HepG2 (cell line): ENCODE measurements around the gene MLLT1. TPM values are rescaled to one million over a fixed set of nuclear protein-coding genes. Genes with fewer than 3 reads are reported as not detected.
A peak's percentile ranks its signal among the peaks of the same experiment; 100 is the strongest.

Source experiments
- ATAC-seq: fragments of 200-7000 bp; cut with Tn5 transposase; 3 replicates; pipeline ENCODE4 v1.9.1; 2020; ENCODE audit warnings: mild to moderate bottlenecking, moderate library complexity
- BruUV-seq: library from RNA; stranded (reverse); fragments of 400-500 nt; replicated peaks from 2 replicates; lab custom pipeline; 2021; lab: Mats Ljungman, UMichigan
- CTCF ChIA-PET: fragments of 300-600 bp; formaldehyde crosslinking; extraction: SDS; loops from one replicate; lab custom pipeline; 2021; ENCODE audit warnings: low total read pairs, inconsistent platforms, low intra/inter-chr PET ratio; lab: Yijun Ruan, JAX
- POLR2A ChIA-PET: fragments of 350-600 bp; sonication (Branson Sonifier 250); formaldehyde crosslinking; loops from one replicate; lab custom pipeline; 2020; ENCODE audit warnings: antibody characterized with exemption, inconsistent platforms; lab: Yijun Ruan, JAX
- DNase-seq: peaks from one replicate; pipeline ENCODE4 v3.0.0-alpha.2; 2015; ENCODE audit warnings: low spot score
- FAIRE-seq: peaks from 3 replicates; lab custom pipeline; 2011; peaks lifted over from hg19 to GRCh38; lab: Jason Lieb, UNC
- H2AFZ ChIP-seq: one replicate; pipeline ENCODE4 v1.6.1; 2011; ENCODE audit warnings: low read length, inconsistent platforms
- H3K27ac ChIP-seq: fragments of 300-600 bp; 3 replicates; pipeline ENCODE4 v1.8.0; 2011; ENCODE audit warnings: mixed run types, mild to moderate bottlenecking, mixed read lengths, low read length, inconsistent platforms; ENCODE audit not compliant: insufficient read depth; ENCODE audit errors: extremely low read length
- H3K27me3 ChIP-seq, 2 experiments: fragments of 200-600 bp in 1 of 2; 2 replicates in 1 of 2; 3 replicates in 1 of 2; pipeline versions ENCODE4 v1.6.0 to v1.8.0; 2011; ENCODE audit warnings: low read length in 2 of 2, mild to moderate bottlenecking in 2 of 2, moderate library complexity in 2 of 2, inconsistent platforms in 1 of 2; ENCODE audit not compliant: insufficient read depth in 2 of 2, control insufficient read depth in 1 of 2
- H3K36me3 ChIP-seq, 2 experiments: fragments of 200-600 bp in 1 of 2; replicated peaks in 1 of 2; 2 replicates in 1 of 2; 3 replicates in 1 of 2; pipeline versions ENCODE4 v1.5.1 to v1.8.0; 2011; ENCODE audit warnings: low read length in 2 of 2, inconsistent platforms in 1 of 2; ENCODE audit not compliant: insufficient read depth in 2 of 2, control insufficient read depth in 1 of 2
- H3K4me1 ChIP-seq: 2 replicates; pipeline ENCODE4 v1.5.1; 2012; ENCODE audit warnings: low read length, inconsistent platforms; ENCODE audit not compliant: insufficient read depth
- H3K4me2 ChIP-seq: 2 replicates; pipeline ENCODE4 v1.6.0; 2011; ENCODE audit warnings: low read depth, low read length, inconsistent platforms
- H3K4me3 ChIP-seq, 3 experiments: fragments of 200-600 bp in 1 of 3; sonication (generic), shearing (Covaris generic) in 1 of 3; replicated peaks in 1 of 3; 2 replicates each; pipeline ENCODE4 v1.5.1; 2011 to 2016; ENCODE audit warnings: low read length in 3 of 3, inconsistent platforms in 2 of 3, low read depth in 2 of 3, mild to moderate bottlenecking in 2 of 3, control low read depth in 1 of 3, mixed read lengths in 1 of 3; ENCODE audit not compliant: insufficient read depth in 1 of 3
- H3K79me2 ChIP-seq: one replicate; pipeline ENCODE4 v1.6.1; 2011; ENCODE audit warnings: low read length, inconsistent platforms; ENCODE audit not compliant: insufficient read depth
- H3K9ac ChIP-seq: 2 replicates; pipeline ENCODE4 v1.6.0; 2011; ENCODE audit warnings: mild to moderate bottlenecking, low read depth, low read length, inconsistent platforms; ENCODE audit not compliant: insufficient read depth
- H3K9me3 ChIP-seq: 2 replicates; pipeline ENCODE4 v1.5.1; 2012; ENCODE audit warnings: mild to moderate bottlenecking, low read length
- H4K20me1 ChIP-seq: 2 replicates; pipeline ENCODE4 v1.6.0; 2011; ENCODE audit warnings: inconsistent platforms, mild to moderate bottlenecking, low read length, moderate library complexity; ENCODE audit not compliant: insufficient read depth
- ARNT ChIP-seq: fragments of 450-650 bp; IDR thresholded peaks from 2 replicates; pipeline ENCODE4 v1.6.1; 2017
- RELA ChIP-seq: sonication (generic); formaldehyde crosslinking; IDR thresholded peaks from 2 replicates; pipeline ENCODE4 v1.4.0; 2020; ENCODE audit warnings: missing genetic modification reagents
- SP5 ChIP-seq: IDR thresholded peaks from 2 replicates; pipeline ENCODE4 v1.6.1; 2016; ENCODE audit warnings: low read depth, borderline replicate concordance
- ZBTB38 ChIP-seq: sonication (generic); formaldehyde crosslinking; IDR thresholded peaks from 2 replicates; pipeline ENCODE4 v1.5.1; 2020; ENCODE audit warnings: mild to moderate bottlenecking, missing genetic modification reagents
- ZNF546 ChIP-seq: sonication (generic); formaldehyde crosslinking; conservative IDR thresholded peaks from 2 replicates; pipeline ENCODE4 v1.8.1; 2023; ENCODE audit warnings: mild to moderate bottlenecking, missing genetic modification reagents
- ZNF746 ChIP-seq: sonication (generic); formaldehyde crosslinking; IDR thresholded peaks from 2 replicates; pipeline ENCODE4 v1.8.0; 2022; ENCODE audit warnings: mild to moderate bottlenecking, missing genetic modification reagents
- WGBS: methylation state at CpG from one replicate; pipeline ENCODE4 v1.1.6; 2017; ENCODE audit warnings: low lambda C conversion rate; 5-methylcytosine and 5-hydroxymethylcytosine counted together
- in situ Hi-C: cut with HindIII; loops from 2 replicates; pipeline ENCODE4 v1.10.0; 2017; ENCODE audit warnings: low pct_unique_long_range_greater_than_20kb; ENCODE audit not compliant: extremely low pct_ligation_motif_present
- intact Hi-C: fragments of 100-400 bp; cut with micrococcal nuclease; formaldehyde crosslinking; loops from one replicate; pipeline ENCODE4 v1.10.0; 2022; ENCODE audit not compliant: unreplicated experiment
- polyA plus RNA-seq, 8 experiments: library from polyadenylated mRNA; depleted of rRNA in 3 of 8; stranded (reverse) in 7 of 8; unstranded in 1 of 8; fragments of >200 nt; fragmentation: Illumina TruSeq in 4 of 8; extraction: Trizol in 4 of 8; gene quantifications; 2 replicates each; pipeline versions ENCODE4 v1.2.1 to v1.2.3, GENCODE V29; 2011 to 2016; ENCODE audit warnings: low read depth in 4 of 8, missing spikeins in 1 of 8, mixed read lengths in 1 of 8; ENCODE audit not compliant: insufficient read depth in 1 of 8
- total RNA-seq, 5 experiments: library from RNA; depleted of rRNA; stranded (reverse); fragments of >200 nt; fragmentation: Illumina TruSeq; extraction: Trizol; gene quantifications; 2 replicates each; pipeline ENCODE4 v1.2.3, GENCODE V29; 2016; ENCODE audit warnings: low read depth in 1 of 5
- TF ChIP-seq, protein P1 (sequence below): sonication (generic); formaldehyde crosslinking; conservative IDR thresholded peaks from 2 replicates; pipeline ENCODE4 v1.4.0; 2020; ENCODE audit warnings: mild to moderate bottlenecking, missing genetic modification reagents, moderate library complexity
- TF ChIP-seq, protein P2 (sequence below): sonication (generic); formaldehyde crosslinking; IDR thresholded peaks from 2 replicates; pipeline ENCODE4 v1.5.1; 2020; ENCODE audit warnings: mild to moderate bottlenecking, missing genetic modification reagents
- TF ChIP-seq, protein P3 (sequence below): sonication (generic); formaldehyde crosslinking; IDR thresholded peaks from 2 replicates; pipeline ENCODE4 v1.4.0; 2020; ENCODE audit warnings: missing genetic modification reagents
- TF ChIP-seq, protein P4 (sequence below): sonication (generic); formaldehyde crosslinking; IDR thresholded peaks from 2 replicates; pipeline ENCODE4 v1.4.0; 2020; ENCODE audit warnings: missing genetic modification reagents, borderline replicate concordance

MLLT1 gene
- total and polyA plus RNA-seq, 2 of the 13 experiments (the other 11 are each of a cell fraction or from before 2014, with no cell fraction given): 11.7 to 12.2 TPM

DNA sequence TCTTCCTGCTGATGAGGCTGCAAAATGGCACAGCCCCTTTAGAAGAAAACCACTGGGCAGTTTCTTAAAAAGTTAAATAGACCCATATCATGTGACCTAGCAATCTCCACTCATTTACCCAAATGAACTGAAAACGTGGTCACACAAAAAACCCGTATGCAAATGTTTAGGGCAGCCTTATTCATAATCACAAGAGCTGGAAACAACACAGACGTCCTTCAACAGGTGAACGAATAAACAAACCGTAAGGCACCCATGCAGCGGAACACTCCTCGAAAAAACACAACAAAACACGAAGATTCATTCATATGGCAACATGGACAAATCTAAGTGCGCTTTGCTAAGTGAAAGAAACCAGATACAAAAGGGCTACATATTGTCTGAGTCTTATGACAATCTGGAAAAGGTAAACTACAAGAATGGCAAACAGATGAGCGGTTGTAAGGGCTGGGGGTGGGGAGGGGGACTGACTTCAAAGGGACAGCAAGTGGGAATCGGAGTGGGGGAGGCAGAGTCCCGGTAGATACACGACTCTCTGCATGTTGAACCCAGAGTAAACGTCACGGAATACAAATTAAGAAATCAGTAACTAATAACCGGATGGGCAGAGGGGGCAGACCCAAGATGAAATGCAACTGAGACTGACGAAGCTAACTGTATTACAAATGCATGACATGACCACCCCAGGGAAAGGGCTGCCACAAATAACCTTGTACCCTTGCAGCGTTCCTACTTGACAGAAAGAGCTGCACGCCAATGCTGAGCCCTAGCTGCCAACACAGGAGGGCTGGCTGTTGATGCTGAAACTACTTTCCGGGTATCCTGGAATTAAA, 33.4 kb downstream of the MLLT1 start:
- ATAC-seq (no peak; the same call in 2 of the 3 replicates), DNase-seq (peak; percentile 82), FAIRE-seq (no peak)
- intact Hi-C loops (no loop called here), in situ Hi-C loops (no loop called here)
- H3K9ac ChIP-seq: no peak overlapping the region; the same call in 1 of the 2 replicates
- peaks cover 59% of the 10 kb centered on the region for H3K79me2 ChIP-seq
- H3K4me3 ChIP-seq: no peak overlapping the region
- H3K27ac ChIP-seq: peak overlapping the region; percentile 48
- peaks cover 4% of the 10 kb centered on the region; the same call in 1 of the 2 replicates for H4K20me1 ChIP-seq
- H2AFZ ChIP-seq: no peak overlapping the region
- no TSS peak for BruUV-seq
- CTCF ChIA-PET: no interaction called here
- POLR2A ChIA-PET: no interaction called here
- H3K4me1 ChIP-seq: peaks cover 69% of the 10 kb centered on the region
- WGBS: 63% methylated on average over 20 of the region's 20 CpGs
- no peaks in the 10 kb centered on the region for H3K27me3 ChIP-seq
- peaks cover 3 to 12% of the 10 kb centered on the region in 2 experiments; a peak in 4 of 5 replicates for H3K36me3 ChIP-seq
- no peaks in the 10 kb centered on the region for H3K9me3 ChIP-seq
- H3K4me2 ChIP-seq: no peak overlapping the region
- TF ChIP-seq, protein P1, sequence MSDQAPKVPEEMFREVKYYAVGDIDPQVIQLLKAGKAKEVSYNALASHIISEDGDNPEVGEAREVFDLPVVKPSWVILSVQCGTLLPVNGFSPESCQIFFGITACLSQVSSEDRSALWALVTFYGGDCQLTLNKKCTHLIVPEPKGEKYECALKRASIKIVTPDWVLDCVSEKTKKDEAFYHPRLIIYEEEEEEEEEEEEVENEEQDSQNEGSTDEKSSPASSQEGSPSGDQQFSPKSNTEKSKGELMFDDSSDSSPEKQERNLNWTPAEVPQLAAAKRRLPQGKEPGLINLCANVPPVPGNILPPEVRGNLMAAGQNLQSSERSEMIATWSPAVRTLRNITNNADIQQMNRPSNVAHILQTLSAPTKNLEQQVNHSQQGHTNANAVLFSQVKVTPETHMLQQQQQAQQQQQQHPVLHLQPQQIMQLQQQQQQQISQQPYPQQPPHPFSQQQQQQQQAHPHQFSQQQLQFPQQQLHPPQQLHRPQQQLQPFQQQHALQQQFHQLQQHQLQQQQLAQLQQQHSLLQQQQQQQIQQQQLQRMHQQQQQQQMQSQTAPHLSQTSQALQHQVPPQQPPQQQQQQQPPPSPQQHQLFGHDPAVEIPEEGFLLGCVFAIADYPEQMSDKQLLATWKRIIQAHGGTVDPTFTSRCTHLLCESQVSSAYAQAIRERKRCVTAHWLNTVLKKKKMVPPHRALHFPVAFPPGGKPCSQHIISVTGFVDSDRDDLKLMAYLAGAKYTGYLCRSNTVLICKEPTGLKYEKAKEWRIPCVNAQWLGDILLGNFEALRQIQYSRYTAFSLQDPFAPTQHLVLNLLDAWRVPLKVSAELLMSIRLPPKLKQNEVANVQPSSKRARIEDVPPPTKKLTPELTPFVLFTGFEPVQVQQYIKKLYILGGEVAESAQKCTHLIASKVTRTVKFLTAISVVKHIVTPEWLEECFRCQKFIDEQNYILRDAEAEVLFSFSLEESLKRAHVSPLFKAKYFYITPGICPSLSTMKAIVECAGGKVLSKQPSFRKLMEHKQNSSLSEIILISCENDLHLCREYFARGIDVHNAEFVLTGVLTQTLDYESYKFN (CRISPR knock-in tag): 0 out of 2 replicates have a peak, but pooled peaks have one; percentile 13
- TF ChIP-seq, protein P2, sequence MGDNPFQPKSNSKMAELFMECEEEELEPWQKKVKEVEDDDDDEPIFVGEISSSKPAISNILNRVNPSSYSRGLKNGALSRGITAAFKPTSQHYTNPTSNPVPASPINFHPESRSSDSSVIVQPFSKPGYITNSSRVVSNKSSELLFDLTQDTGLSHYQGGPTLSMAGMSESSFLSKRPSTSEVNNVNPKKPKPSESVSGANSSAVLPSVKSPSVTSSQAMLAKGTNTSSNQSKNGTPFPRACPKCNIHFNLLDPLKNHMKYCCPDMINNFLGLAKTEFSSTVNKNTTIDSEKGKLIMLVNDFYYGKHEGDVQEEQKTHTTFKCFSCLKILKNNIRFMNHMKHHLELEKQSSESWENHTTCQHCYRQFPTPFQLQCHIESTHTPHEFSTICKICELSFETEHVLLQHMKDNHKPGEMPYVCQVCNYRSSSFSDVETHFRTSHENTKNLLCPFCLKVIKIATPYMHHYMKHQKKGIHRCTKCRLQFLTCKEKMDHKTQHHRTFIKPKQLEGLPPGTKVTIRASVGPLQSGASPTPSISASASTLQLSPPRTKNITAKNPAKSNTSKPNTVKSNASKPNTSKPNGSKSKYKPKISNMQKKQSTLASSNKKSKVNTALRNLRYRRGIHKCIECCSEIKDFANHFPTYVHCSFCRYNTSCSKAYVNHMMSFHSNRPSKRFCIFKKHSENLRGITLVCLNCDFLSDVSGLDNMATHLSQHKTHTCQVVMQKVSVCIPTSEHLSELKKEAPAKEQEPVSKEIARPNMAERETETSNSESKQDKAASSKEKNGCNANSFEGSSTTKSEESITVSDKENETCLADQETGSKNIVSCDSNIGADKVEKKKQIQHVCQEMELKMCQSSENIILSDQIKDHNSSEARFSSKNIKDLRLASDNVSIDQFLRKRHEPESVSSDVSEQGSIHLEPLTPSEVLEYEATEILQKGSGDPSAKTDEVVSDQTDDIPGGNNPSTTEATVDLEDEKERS (CRISPR knock-in tag): no peak
- TF ChIP-seq ZNF546 (no peak), ZNF746 (no peak), SP5 (CRISPR knock-in tag) (0 out of 2 replicates have a peak, but pooled peaks have one; percentile 55), ZBTB38 (CRISPR knock-in tag) (peak; percentile 35; the same call in 1 of the 2 replicates), RELA (CRISPR knock-in tag) (no peak), ARNT (no peak)
- TF ChIP-seq, protein P3, sequence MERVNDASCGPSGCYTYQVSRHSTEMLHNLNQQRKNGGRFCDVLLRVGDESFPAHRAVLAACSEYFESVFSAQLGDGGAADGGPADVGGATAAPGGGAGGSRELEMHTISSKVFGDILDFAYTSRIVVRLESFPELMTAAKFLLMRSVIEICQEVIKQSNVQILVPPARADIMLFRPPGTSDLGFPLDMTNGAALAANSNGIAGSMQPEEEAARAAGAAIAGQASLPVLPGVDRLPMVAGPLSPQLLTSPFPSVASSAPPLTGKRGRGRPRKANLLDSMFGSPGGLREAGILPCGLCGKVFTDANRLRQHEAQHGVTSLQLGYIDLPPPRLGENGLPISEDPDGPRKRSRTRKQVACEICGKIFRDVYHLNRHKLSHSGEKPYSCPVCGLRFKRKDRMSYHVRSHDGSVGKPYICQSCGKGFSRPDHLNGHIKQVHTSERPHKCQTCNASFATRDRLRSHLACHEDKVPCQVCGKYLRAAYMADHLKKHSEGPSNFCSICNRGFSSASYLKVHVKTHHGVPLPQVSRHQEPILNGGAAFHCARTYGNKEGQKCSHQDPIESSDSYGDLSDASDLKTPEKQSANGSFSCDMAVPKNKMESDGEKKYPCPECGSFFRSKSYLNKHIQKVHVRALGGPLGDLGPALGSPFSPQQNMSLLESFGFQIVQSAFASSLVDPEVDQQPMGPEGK: peak; percentile 25; the same call in 1 of the 2 replicates
- TF ChIP-seq, protein P4, sequence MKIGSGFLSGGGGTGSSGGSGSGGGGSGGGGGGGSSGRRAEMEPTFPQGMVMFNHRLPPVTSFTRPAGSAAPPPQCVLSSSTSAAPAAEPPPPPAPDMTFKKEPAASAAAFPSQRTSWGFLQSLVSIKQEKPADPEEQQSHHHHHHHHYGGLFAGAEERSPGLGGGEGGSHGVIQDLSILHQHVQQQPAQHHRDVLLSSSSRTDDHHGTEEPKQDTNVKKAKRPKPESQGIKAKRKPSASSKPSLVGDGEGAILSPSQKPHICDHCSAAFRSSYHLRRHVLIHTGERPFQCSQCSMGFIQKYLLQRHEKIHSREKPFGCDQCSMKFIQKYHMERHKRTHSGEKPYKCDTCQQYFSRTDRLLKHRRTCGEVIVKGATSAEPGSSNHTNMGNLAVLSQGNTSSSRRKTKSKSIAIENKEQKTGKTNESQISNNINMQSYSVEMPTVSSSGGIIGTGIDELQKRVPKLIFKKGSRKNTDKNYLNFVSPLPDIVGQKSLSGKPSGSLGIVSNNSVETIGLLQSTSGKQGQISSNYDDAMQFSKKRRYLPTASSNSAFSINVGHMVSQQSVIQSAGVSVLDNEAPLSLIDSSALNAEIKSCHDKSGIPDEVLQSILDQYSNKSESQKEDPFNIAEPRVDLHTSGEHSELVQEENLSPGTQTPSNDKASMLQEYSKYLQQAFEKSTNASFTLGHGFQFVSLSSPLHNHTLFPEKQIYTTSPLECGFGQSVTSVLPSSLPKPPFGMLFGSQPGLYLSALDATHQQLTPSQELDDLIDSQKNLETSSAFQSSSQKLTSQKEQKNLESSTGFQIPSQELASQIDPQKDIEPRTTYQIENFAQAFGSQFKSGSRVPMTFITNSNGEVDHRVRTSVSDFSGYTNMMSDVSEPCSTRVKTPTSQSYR (CRISPR knock-in tag): peak; percentile 51; the same call in 1 of the 2 replicates
